GF-D8 (cell line): ENCODE measurements around the gene PRR14L.
A peak's percentile ranks its signal among the peaks of the same experiment; 100 is the strongest.

Experiments
- DNase-seq: peaks from one replicate; lab custom pipeline; 2025; lab: John Stamatoyannopoulos, UW

The PRR14L gene

DNA sequence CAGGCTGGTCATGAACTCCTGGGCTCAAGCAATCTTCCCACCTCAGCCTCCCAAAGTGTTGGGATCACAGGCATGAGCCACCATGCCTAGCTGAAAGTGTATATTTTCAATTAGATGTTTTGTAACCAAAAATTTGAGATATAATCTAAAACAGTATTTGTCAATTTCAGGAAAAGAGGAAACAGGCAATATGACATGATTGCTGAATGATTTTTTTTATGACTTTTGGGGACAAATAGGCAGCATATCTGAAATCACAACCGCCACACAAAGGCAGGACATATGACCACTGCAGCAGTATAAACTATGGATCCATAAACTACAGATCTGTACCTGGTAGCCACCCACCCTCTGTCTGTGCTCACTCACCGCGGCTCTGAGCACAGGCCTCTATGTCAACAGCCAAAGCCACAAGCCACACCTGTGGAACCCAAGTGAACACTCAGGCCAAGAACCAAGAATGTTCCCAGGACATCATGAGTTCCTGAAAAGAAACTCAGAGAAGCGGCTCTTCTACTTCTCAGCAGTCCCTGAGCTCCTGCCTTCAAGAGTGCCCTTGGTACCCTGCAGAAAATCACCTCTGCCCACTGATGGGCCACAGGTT lies 110.4 kb downstream of the PRR14L start:
- peak; percentile 29 for DNase-seq

DNA sequence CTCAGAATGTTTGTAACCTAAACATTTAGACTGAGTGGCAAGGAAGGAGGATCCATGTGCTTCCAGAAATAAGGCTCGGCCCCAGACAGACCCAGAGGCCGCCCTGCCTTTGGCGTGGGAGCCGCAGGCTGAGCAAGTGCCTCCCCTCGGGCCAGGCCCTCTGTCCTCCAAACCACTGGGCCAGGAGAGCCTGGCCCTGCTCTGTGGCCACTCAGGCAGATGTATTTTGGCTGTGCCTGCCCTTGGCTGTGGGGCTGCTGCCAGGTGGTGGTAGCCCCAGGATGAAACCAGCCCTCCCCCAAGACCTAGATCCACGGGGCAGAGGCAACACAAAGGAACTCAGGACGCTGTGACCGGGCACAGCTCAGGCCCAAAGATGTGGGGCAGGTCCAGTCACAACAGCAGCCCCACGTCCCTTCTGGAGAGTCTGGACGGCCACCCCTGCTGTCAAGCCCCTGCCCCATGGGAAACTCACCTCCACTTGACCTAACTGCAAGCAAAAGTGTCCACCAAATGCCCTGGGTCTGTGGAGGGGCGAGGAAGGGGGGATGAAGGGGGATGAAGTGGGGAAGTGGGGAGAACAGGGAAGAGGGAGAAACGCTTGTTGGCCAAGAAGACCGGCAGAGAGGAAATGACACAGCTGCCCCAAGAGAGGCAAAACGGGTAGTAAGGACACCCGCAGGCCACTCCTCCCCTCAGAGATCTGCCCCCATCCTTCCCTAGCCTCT lies 111.9 kb downstream of the PRR14L start:
- DNase-seq = peak; percentile 91

- peak; percentile 51 for DNase-seq
These were observed 112.5 kb downstream of the PRR14L start for GRCh38 chr22:31637447-31637890.

- DNase-seq = no peak
These were observed 114.2 kb downstream of the PRR14L start for GRCh38 chr22:31635638-31636306.

- DNase-seq = no peak
These were observed 118.5 kb downstream of the PRR14L start for GRCh38 chr22:31631436-31631835.
